SK-MEL-5 (cell line): ENCODE results near the gene TMEM38B. TPM values are rescaled to one million over a fixed set of nuclear protein-coding genes. Genes with fewer than 3 reads are reported as not detected.

Experiments used
- DNase-seq: peaks from one replicate; pipeline ENCODE4 v3.0.0-alpha.2; 2016; ENCODE audit warnings: low read depth, low spot score
- in situ Hi-C: cut with HindIII; loops from 2 replicates; pipeline ENCODE4 v1.10.0; 2016; ENCODE audit warnings: low sequenced_read_pairs, high pct_unique_total_duplicates, low pct_unique_long_range_greater_than_20kb
- polyA plus RNA-seq, 2 experiments: library from polyadenylated mRNA; depleted of rRNA; stranded (reverse); fragments of >200 nt; gene quantifications; 2 replicates each; pipeline ENCODE4 v1.2.3, GENCODE V29; 2015
- total RNA-seq: library from RNA; depleted of rRNA; stranded (reverse); fragments of >200 nt; shearing (Covaris generic); gene quantifications from 2 replicates; pipeline ENCODE4 v1.2.3, GENCODE V29; 2014; rRNA removed

Gene TMEM38B
- total RNA-seq, result 37.7 and 45.6 TPM in 2 replicates
- 45.5 and 48.6 TPM in 2 replicates for polyA plus RNA-seq (2015; cell fraction: cytosol; rRNA removed)
- 5.9 and 6.0 TPM in 2 replicates for polyA plus RNA-seq (2015; cell fraction: nucleus; rRNA removed)

GRCh38 chr9:105694190-105694847, at the start of gene TMEM38B:
TSS of gene TMEM38B (plus strand) at chr9:105694541. CDS start at chr9:105694661, 120 bp downstream.
- peak; percentile 76 for DNase-seq
- in situ Hi-C loops, result no loop called here

- DNase-seq, result no peak
- in situ Hi-C loops, result no loop called here
Observed at GRCh38 chr9:105646879-105647594, 47.3 kb upstream of the TMEM38B start.

- in situ Hi-C loops, result no loop called here
- DNase-seq, result no peak
Observed at GRCh38 chr9:105647595-105648349, 46.6 kb upstream of the TMEM38B start.

- no peak for DNase-seq
- in situ Hi-C loops, result no loop called here
Observed at GRCh38 chr9:105651806-105652205, 42.5 kb upstream of the TMEM38B start.

GRCh38 chr9:105656131-105656921, 38.0 kb upstream of the TMEM38B start:
- in situ Hi-C loops, result no loop called here

GRCh38 chr9:105658351-105658750, 36.0 kb upstream of the TMEM38B start:
- in situ Hi-C loops, result no loop called here
- no peak for DNase-seq

More at GRCh38 chr9:105656131-105656921, 38.0 kb upstream of the TMEM38B start:
- DNase-seq, result no peak

GRCh38 chr9:105661011-105661410, 33.3 kb upstream of the TMEM38B start:
- no peak for DNase-seq
- in situ Hi-C loops, result no loop called here

GRCh38 chr9:105662184-105663104, 31.9 kb upstream of the TMEM38B start, which contains the start of gene TAL2:
TSS of gene TAL2 (plus strand) at chr9:105662457. CDS start at chr9:105662497, 40 bp downstream.
- in situ Hi-C loops, result no loop called here

GRCh38 chr9:105663914-105664313, 30.4 kb upstream of the TMEM38B start:
- in situ Hi-C loops, result no loop called here

More at GRCh38 chr9:105662184-105663104, 31.9 kb upstream of the TMEM38B start, which contains the start of gene TAL2:
- no peak for DNase-seq

GRCh38 chr9:105667867-105668266, 26.5 kb upstream of the TMEM38B start:
- DNase-seq, result no peak
- in situ Hi-C loops, result no loop called here

More at GRCh38 chr9:105663914-105664313, 30.4 kb upstream of the TMEM38B start:
- DNase-seq, result no peak

GRCh38 chr9:105670315-105670714, 24.0 kb upstream of the TMEM38B start:
- no peak for DNase-seq
- in situ Hi-C loops, result no loop called here

- DNase-seq, result no peak
- in situ Hi-C loops, result no loop called here
Observed at GRCh38 chr9:105670775-105671174, 23.6 kb upstream of the TMEM38B start.

- DNase-seq, result no peak
- in situ Hi-C loops, result no loop called here
Observed at GRCh38 chr9:105672711-105673234, 21.6 kb upstream of the TMEM38B start.

- in situ Hi-C loops, result no loop called here
- DNase-seq, result no peak
Observed at GRCh38 chr9:105673850-105674387, 20.4 kb upstream of the TMEM38B start.

GRCh38 chr9:105676351-105676923, 17.9 kb upstream of the TMEM38B start:
- in situ Hi-C loops, result no loop called here
- no peak for DNase-seq
